A549 (cell line): ENCODE results near the gene TRDMT1. TPM values are rescaled to one million over a fixed set of nuclear protein-coding genes. Genes with fewer than 3 reads are reported as not detected.

ENCODE experiments used
- ATAC-seq, 2 experiments: fragments of 200-7000 bp in 1 of 2; fragments of >200 bp in 1 of 2; cut with Nextera tagmentation in 1 of 2; cut with Tn5 transposase in 1 of 2; 3 replicates each; pipeline versions ENCODE4 v1.8.0 to v1.9.1; 2018 to 2020; ENCODE audit warnings: mild to moderate bottlenecking in 1 of 2, moderate library complexity in 1 of 2
- CTCF ChIA-PET: fragments of 300-600 bp; sonication (Branson Sonifier 250); formaldehyde crosslinking; extraction: SDS; loops from one replicate; lab custom pipeline; 2021; ENCODE audit warnings: antibody characterized with exemption, inconsistent platforms; lab: Yijun Ruan, JAX
- POLR2A ChIA-PET: fragments of 350-600 bp; formaldehyde crosslinking; extraction: SDS; loops from one replicate; lab custom pipeline; 2021; ENCODE audit warnings: antibody characterized with exemption, inconsistent platforms; lab: Yijun Ruan, JAX
- DNase-seq, 2 experiments: peaks; one replicate each; pipeline versions ENCODE4 v3.0.0 to v3.0.0-alpha.2; 2011 to 2016; ENCODE audit warnings: low read depth in 1 of 2, low spot score in 1 of 2
- FAIRE-seq: peaks from 2 replicates; lab custom pipeline; 2011; peaks lifted over from hg19 to GRCh38; lab: Jason Lieb, UNC
- H3K27ac ChIP-seq, 2 experiments: fragments of >200 bp; sonication (Bioruptor Twin); formaldehyde crosslinking; 3 replicates each; pipeline ENCODE4 v1.5.1; 2016 to 2017
- H3K4me1 ChIP-seq: fragments of >200 bp; sonication (Bioruptor Twin); formaldehyde crosslinking; 3 replicates; pipeline ENCODE4 v1.6.1; 2016
- H3K4me2 ChIP-seq: fragments of >200 bp; sonication (Bioruptor Twin); formaldehyde crosslinking; 3 replicates; pipeline ENCODE4 v1.6.1; 2016
- H3K4me3 ChIP-seq: fragments of >200 bp; sonication (Bioruptor Twin); formaldehyde crosslinking; 3 replicates; pipeline ENCODE4 v1.5.1; 2016
- H3K9me3 ChIP-seq: fragments of >200 bp; sonication (Bioruptor Twin); formaldehyde crosslinking; 3 replicates; pipeline ENCODE4 v1.6.1; 2016
- BCL3 ChIP-seq: fragments of >200 bp; sonication (Bioruptor Twin); formaldehyde crosslinking; IDR thresholded peaks from 3 replicates; pipeline ENCODE4 v1.6.1; 2016
- CBX8 ChIP-seq: fragments of 200-600 bp; sonication (generic); IDR thresholded peaks from 2 replicates; pipeline ENCODE4 v1.6.1; 2016
- CHD2 ChIP-seq: fragments of 150-350 bp; IDR thresholded peaks from 2 replicates; pipeline ENCODE4 v1.6.1; 2014; ENCODE audit warnings: low read length; ENCODE audit not compliant: partially characterized antibody
- CHD4 ChIP-seq: fragments of 200-600 bp; sonication (generic); IDR thresholded peaks from 2 replicates; pipeline ENCODE4 v1.6.1; 2016; ENCODE audit warnings: antibody characterized with exemption, mild to moderate bottlenecking, borderline replicate concordance
- CTCF ChIP-seq: fragments of >200 bp; sonication (Bioruptor Twin); formaldehyde crosslinking; IDR thresholded peaks from 3 replicates; pipeline ENCODE4 v1.5.1; 2016
- E2F6 ChIP-seq: IDR thresholded peaks from 2 replicates; pipeline ENCODE4 v1.6.1; 2012; ENCODE audit warnings: low read depth, borderline replicate concordance
- FOSB ChIP-seq: fragments of 250-450 bp; sonication (Bioruptor Pico); IDR thresholded peaks from 2 replicates; pipeline ENCODE4 v1.5.0; 2020; ENCODE audit warnings: mild to moderate bottlenecking, moderate library complexity
- HEYL ChIP-seq: fragments of 250-450 bp; sonication (Bioruptor Pico); IDR thresholded peaks from 2 replicates; pipeline ENCODE4 v1.8.0; 2021; ENCODE audit warnings: mild to moderate bottlenecking, moderate library complexity
- HOXA7 ChIP-seq: fragments of 250-450 bp; sonication (Bioruptor Pico); IDR thresholded peaks from 2 replicates; pipeline ENCODE4 v1.5.0; 2020; ENCODE audit warnings: mild to moderate bottlenecking, moderate library complexity
- HOXB13 ChIP-seq: fragments of 250-450 bp; sonication (Bioruptor Pico); IDR thresholded peaks from 2 replicates; pipeline ENCODE4 v1.5.0; 2020; ENCODE audit warnings: low read depth, mild to moderate bottlenecking, moderate library complexity
- KDM5A ChIP-seq: fragments of 200-600 bp; sonication (generic); IDR thresholded peaks from 2 replicates; pipeline ENCODE4 v1.6.1; 2016; ENCODE audit warnings: antibody characterized with exemption, mild to moderate bottlenecking
- MYC ChIP-seq: IDR thresholded peaks from 2 replicates; pipeline ENCODE4 v1.6.1; 2012; ENCODE audit warnings: mild to moderate bottlenecking, inconsistent platforms, low read length, improper control_type of control experiment, borderline replicate concordance
- PBX3 ChIP-seq: IDR thresholded peaks from 2 replicates; pipeline ENCODE4 v1.6.1; 2012
- RARB ChIP-seq: fragments of 250-450 bp; sonication (Bioruptor Pico); IDR thresholded peaks from 2 replicates; pipeline ENCODE4 v1.8.0; 2021; ENCODE audit warnings: mild to moderate bottlenecking, moderate library complexity
- TFCP2L1 ChIP-seq: fragments of 250-450 bp; sonication (Bioruptor Pico); IDR thresholded peaks from 2 replicates; pipeline ENCODE4 v1.5.0; 2021; ENCODE audit warnings: mild to moderate bottlenecking
- ZC3H11A ChIP-seq: fragments of 450-650 bp; IDR thresholded peaks from 2 replicates; pipeline ENCODE4 v1.6.1; 2014; ENCODE audit warnings: antibody characterized with exemption, mild to moderate bottlenecking
- ZSCAN20 ChIP-seq: fragments of 250-450 bp; sonication (Bioruptor Pico); IDR thresholded peaks from 2 replicates; pipeline ENCODE4 v1.8.0; 2022; ENCODE audit warnings: mild to moderate bottlenecking, moderate library complexity
- WGBS: methylation state at CpG from one replicate; pipeline ENCODE4 v1.1.6; 2017; ENCODE audit errors: missing lambda C conversion rate; 5-methylcytosine and 5-hydroxymethylcytosine counted together
- polyA plus RNA-seq, 4 experiments: library from polyadenylated mRNA; depleted of rRNA in 3 of 4; stranded (reverse); fragments of >200 nt; fragmentation: RNase III in 1 of 4; extraction: RNeasy Plus Mini Kit Qiagen cat#74134 plus additional on column Dnase treatment in 1 of 4; gene quantifications; 2 replicates in 3 of 4; 3 replicates in 1 of 4; pipeline ENCODE4 v1.2.3, GENCODE V29; 2011 to 2017
- TF ChIP-seq, protein P1 (sequence below): IDR thresholded peaks from 2 replicates; pipeline ENCODE4 v1.6.1; 2012
- TF ChIP-seq, protein P2 (sequence below): fragments of 200-600 bp; sonication (generic); IDR thresholded peaks from 2 replicates; pipeline ENCODE4 v1.6.1; 2016; ENCODE audit warnings: antibody characterized with exemption, mild to moderate bottlenecking, moderate library complexity
- TF ChIP-seq, protein P3 (sequence below): fragments of 250-450 bp; sonication (Bioruptor Pico); IDR thresholded peaks from 2 replicates; pipeline ENCODE4 v1.5.0; 2020; ENCODE audit warnings: low read depth, mild to moderate bottlenecking, moderate library complexity
- TF ChIP-seq, protein P4 (sequence below): fragments of >200 bp; sonication (Bioruptor Twin); formaldehyde crosslinking; IDR thresholded peaks from 2 replicates; pipeline ENCODE4 v1.6.1; 2016

The TRDMT1 gene
- polyA plus RNA-seq, 2 of the 4 experiments (the other 2 are of a cell fraction) = 2.4 to 7.4 TPM

DNA sequence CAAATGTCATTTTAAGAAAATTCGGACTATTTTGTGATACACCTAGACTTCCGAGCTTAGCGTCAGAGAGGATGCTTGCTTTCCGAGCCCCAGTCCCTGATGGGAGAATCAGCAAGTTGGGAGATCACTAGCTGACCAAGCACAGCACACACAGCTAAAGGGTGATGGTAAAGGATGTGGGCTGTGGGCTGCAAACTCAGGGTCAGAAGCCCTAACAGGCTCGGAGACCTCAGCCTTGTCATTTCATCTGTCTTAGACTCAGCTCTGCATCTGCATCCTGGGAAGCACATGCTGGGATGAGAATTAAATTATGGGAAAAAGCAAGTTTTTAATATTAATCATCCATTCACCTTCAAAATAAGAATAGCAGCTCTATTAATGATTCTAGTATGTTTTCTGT is 75.1 kb downstream of the TRDMT1 start:
- H3K4me2 ChIP-seq = no peak overlapping the region
- FAIRE-seq = no peak
- CTCF ChIA-PET = interaction anchor here (0.7 kb wide), 1 partner anchor 282 kb away, joined by 3 read pairs; no protein-coding TSS in a partner anchor
- POLR2A ChIA-PET = no interaction called here
- DNase-seq = no peak
- TF ChIP-seq BCL3 = no peak
- TF ChIP-seq RARB (CRISPR knock-in tag) = no peak
- TF ChIP-seq E2F6 = no peak
- no peak for TF ChIP-seq FOSB (CRISPR knock-in tag)
- TF ChIP-seq PBX3 = no peak
- TF ChIP-seq, protein P1, sequence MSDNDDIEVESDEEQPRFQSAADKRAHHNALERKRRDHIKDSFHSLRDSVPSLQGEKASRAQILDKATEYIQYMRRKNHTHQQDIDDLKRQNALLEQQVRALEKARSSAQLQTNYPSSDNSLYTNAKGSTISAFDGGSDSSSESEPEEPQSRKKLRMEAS = no peak
- no peak for TF ChIP-seq MYC
- TF ChIP-seq ZSCAN20 (CRISPR knock-in tag) = no peak
- H3K4me3 ChIP-seq = no peak overlapping the region
- H3K27ac ChIP-seq = no peak overlapping the region
- H3K4me1 ChIP-seq = no peaks in the 10 kb centered on the region
- no peak for ATAC-seq
- WGBS = 69% methylated on average over 5 of the region's 5 CpGs
- H3K9me3 ChIP-seq = no peaks in the 10 kb centered on the region

DNA sequence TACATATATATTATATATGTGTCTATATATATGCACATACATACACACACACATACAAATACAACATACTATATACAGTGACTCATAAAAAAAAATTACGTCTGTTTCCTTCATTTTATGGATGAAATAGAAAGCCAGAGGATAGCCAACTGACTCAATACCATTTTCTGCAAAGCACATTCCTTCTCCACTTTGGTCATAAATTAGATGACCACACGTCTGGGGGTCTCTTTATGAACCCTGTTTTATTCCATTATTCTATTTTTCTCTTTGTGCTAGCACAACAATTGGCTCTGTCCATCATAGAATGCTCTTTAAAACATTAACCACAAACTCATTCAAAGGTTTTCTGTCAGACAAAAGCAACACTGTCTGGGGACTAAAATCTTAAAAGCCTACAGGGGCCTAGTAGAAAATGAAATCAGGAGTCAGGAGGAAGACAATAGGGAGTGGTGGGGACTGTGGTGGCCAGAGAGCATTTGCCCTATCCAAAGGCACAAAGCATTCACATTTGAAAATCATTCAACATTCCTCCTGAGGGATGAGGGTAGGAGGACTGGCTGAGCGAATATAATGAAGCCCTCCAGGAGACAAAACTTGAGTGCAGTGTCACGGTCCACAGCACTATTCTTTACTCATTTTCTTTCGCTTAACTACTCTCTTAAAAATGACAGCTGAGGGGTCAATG is 76.1 kb downstream of the TRDMT1 start:
- CTCF ChIA-PET = no interaction called here
- ATAC-seq (no peak), FAIRE-seq (no peak), DNase-seq (no peak)
- 74% methylated on average over 5 of the region's 5 CpGs for WGBS
- no peaks in the 10 kb centered on the region for H3K4me1 ChIP-seq
- H3K27ac ChIP-seq = no peak overlapping the region
- TF ChIP-seq ZSCAN20 (CRISPR knock-in tag) = no peak
- TF ChIP-seq, protein P2, sequence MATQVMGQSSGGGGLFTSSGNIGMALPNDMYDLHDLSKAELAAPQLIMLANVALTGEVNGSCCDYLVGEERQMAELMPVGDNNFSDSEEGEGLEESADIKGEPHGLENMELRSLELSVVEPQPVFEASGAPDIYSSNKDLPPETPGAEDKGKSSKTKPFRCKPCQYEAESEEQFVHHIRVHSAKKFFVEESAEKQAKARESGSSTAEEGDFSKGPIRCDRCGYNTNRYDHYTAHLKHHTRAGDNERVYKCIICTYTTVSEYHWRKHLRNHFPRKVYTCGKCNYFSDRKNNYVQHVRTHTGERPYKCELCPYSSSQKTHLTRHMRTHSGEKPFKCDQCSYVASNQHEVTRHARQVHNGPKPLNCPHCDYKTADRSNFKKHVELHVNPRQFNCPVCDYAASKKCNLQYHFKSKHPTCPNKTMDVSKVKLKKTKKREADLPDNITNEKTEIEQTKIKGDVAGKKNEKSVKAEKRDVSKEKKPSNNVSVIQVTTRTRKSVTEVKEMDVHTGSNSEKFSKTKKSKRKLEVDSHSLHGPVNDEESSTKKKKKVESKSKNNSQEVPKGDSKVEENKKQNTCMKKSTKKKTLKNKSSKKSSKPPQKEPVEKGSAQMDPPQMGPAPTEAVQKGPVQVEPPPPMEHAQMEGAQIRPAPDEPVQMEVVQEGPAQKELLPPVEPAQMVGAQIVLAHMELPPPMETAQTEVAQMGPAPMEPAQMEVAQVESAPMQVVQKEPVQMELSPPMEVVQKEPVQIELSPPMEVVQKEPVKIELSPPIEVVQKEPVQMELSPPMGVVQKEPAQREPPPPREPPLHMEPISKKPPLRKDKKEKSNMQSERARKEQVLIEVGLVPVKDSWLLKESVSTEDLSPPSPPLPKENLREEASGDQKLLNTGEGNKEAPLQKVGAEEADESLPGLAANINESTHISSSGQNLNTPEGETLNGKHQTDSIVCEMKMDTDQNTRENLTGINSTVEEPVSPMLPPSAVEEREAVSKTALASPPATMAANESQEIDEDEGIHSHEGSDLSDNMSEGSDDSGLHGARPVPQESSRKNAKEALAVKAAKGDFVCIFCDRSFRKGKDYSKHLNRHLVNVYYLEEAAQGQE = no peak
- no peak for TF ChIP-seq E2F6
- no peak for TF ChIP-seq HOXB13 (CRISPR knock-in tag)
- TF ChIP-seq, protein P3, sequence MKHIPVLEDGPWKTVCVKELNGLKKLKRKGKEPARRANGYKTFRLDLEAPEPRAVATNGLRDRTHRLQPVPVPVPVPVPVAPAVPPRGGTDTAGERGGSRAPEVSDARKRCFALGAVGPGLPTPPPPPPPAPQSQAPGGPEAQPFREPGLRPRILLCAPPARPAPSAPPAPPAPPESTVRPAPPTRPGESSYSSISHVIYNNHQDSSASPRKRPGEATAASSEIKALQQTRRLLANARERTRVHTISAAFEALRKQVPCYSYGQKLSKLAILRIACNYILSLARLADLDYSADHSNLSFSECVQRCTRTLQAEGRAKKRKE = no peak
- no peak for TF ChIP-seq HOXA7 (CRISPR knock-in tag)
- no peak overlapping the region for H3K4me3 ChIP-seq
- H3K9me3 ChIP-seq = no peaks in the 10 kb centered on the region
- H3K4me2 ChIP-seq = no peak overlapping the region
- POLR2A ChIA-PET = no interaction called here

- Histone ChIP-seq H3K4me3 (no peak overlapping the region), H3K4me1 (no peaks in the 10 kb centered on the region), H3K4me2 (no peak overlapping the region), H3K27ac (no peak overlapping the region), H3K9me3 (no peaks in the 10 kb centered on the region)
- ATAC-seq (no peak), FAIRE-seq (no peak), DNase-seq (no peak)
- WGBS = 76% methylated on average over 3 of the region's 3 CpGs
- ChIA-PET CTCF (no interaction called here), POLR2A (no interaction called here)
- TF ChIP-seq HEYL (CRISPR knock-in tag) (no peak), KDM5A (no peak), CHD4 (no peak), CHD2 (no peak), ZC3H11A (no peak), HOXA7 (CRISPR knock-in tag) (no peak), TFCP2L1 (CRISPR knock-in tag) (no peak), CTCF (no peak), CBX8 (no peak)
- TF ChIP-seq, protein P4, sequence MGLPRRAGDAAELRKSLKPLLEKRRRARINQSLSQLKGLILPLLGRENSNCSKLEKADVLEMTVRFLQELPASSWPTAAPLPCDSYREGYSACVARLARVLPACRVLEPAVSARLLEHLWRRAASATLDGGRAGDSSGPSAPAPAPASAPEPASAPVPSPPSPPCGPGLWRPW = no peak
Observed at GRCh38 chr10:17123961-17124360, 77.5 kb downstream of the TRDMT1 start.
